Osteocyte (in vitro differentiated cells): ENCODE measurements around the gene CDK12. TPM values are rescaled to one million over a fixed set of nuclear protein-coding genes. Genes with fewer than 3 reads are reported as not detected.

Experiments
- DNase-seq: peaks from one replicate; pipeline ENCODE4 v3.0.0; 2021; ENCODE audit warnings: mixed read lengths; ENCODE audit not compliant: unreplicated experiment; ENCODE audit errors: extremely low spot score
- H3K27ac Mint-ChIP-seq: one replicate; pipeline ENCODE4 v1.8.0; 2021; ENCODE audit warnings: mild to moderate bottlenecking, mixed read lengths; ENCODE audit not compliant: unreplicated experiment
- H3K27me3 Mint-ChIP-seq: one replicate; pipeline ENCODE4 v1.8.0; 2021; ENCODE audit warnings: mixed read lengths; ENCODE audit not compliant: unreplicated experiment
- H3K36me3 Mint-ChIP-seq: one replicate; pipeline ENCODE4 v1.8.0; 2021; ENCODE audit warnings: mixed read lengths; ENCODE audit not compliant: unreplicated experiment
- H3K4me1 Mint-ChIP-seq: one replicate; pipeline ENCODE4 v1.8.0; 2021; ENCODE audit warnings: mixed read lengths; ENCODE audit not compliant: unreplicated experiment
- H3K4me3 Mint-ChIP-seq: one replicate; pipeline ENCODE4 v1.8.0; 2021; ENCODE audit warnings: mild to moderate bottlenecking, moderate library complexity, mixed read lengths; ENCODE audit not compliant: unreplicated experiment
- H3K9me3 Mint-ChIP-seq: one replicate; pipeline ENCODE4 v1.8.0; 2021; ENCODE audit warnings: mixed read lengths; ENCODE audit not compliant: unreplicated experiment
- total RNA-seq: library from RNA; stranded (reverse); gene quantifications from 2 replicates; pipeline ENCODE4 v1.2.1, GENCODE V29; 2021
- TF ChIP-seq, protein P1 (sequence below): fragments of 200-600 bp; sonication (generic); IDR thresholded peaks from 2 replicates; pipeline ENCODE4 v1.5.0; 2021; ENCODE audit warnings: antibody characterized with exemption, mild to moderate bottlenecking, moderate library complexity

Gene CDK12
- total RNA-seq, 1 donor from 2014 or later = 59.0 TPM

DNA sequence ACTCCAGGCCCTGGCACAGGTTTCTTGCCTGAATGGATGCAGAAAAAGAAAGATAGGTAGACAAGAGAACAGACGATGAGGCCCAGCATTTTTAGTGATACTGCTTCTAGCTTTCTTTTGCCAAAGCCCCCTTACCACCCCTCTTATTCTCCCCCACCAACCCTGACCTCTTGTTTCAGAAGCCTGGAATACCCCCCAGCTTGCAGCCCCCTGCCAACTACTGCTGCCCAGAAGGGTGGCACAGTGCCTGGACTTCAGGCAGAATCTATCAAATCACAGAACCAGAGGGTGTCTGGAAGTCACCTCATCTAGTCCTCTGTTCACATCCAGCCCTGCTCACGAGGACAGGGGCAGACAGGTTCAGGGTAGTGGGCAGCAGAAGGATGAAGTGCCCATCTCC is 110.8 kb downstream of the CDK12 start:
- Mint-ChIP-seq H3K4me3 (peak overlapping the region; percentile 52), H3K9me3 (peaks cover 7% of the 10 kb centered on the region), H3K4me1 (peaks cover 9% of the 10 kb centered on the region), H3K36me3 (peaks cover 18% of the 10 kb centered on the region), H3K27me3 (no peaks in the 10 kb centered on the region), H3K27ac (no peak overlapping the region)
- no peak for DNase-seq
- TF ChIP-seq, protein P1, sequence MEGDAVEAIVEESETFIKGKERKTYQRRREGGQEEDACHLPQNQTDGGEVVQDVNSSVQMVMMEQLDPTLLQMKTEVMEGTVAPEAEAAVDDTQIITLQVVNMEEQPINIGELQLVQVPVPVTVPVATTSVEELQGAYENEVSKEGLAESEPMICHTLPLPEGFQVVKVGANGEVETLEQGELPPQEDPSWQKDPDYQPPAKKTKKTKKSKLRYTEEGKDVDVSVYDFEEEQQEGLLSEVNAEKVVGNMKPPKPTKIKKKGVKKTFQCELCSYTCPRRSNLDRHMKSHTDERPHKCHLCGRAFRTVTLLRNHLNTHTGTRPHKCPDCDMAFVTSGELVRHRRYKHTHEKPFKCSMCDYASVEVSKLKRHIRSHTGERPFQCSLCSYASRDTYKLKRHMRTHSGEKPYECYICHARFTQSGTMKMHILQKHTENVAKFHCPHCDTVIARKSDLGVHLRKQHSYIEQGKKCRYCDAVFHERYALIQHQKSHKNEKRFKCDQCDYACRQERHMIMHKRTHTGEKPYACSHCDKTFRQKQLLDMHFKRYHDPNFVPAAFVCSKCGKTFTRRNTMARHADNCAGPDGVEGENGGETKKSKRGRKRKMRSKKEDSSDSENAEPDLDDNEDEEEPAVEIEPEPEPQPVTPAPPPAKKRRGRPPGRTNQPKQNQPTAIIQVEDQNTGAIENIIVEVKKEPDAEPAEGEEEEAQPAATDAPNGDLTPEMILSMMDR = no peak

DNA sequence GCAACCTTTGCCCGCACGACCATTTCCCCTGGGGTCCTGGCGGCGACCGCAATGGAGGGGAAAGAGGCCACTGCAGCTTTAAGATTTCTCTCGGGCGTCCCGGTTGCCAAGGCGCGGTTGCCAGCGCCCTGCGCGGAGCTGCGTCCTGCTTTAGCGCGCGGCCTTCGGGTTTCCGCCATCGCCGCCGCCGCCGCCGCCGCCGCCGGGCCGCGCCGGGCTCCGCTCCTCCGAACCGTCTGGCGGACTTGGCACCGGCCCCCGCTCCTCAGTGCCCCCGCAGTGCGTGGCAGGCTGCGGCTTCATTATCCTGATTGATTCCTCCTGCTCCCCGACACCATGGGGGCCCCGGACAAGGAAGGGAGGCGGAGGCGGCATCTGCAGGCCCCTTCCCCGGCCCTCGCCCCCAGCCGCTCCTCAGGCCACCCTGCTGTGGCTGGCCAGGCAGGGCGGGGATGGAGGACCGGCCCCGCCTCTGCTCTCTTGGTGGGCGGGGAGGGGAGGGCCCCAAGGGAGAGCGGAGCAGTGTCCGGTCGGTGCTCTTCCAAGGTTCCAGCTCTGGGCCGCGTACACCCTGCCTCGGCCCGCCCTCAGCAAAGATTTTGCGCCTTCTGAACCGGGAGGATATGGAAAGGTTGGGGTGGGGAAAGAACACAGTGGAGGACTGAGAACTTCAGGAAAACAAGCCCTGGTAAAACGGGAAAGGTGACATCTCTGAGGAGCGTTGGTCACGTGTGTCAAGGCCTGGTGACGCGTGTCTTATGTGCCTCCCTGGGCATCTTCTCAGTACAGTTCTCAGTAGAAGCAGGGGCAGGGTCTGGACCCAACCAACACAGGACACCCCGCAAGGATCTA is 112.4 kb downstream of the CDK12 start:
- Mint-ChIP-seq H3K27me3 (peaks cover 6% of the 10 kb centered on the region), H3K4me1 (peaks cover 9% of the 10 kb centered on the region), H3K9me3 (peaks cover 7% of the 10 kb centered on the region), H3K36me3 (peaks cover 13% of the 10 kb centered on the region), H3K4me3 (peak overlapping the region; percentile 78), H3K27ac (peak overlapping the region; percentile 40)
- TF ChIP-seq, protein P1 = no peak
- DNase-seq = peak; percentile 87

DNA sequence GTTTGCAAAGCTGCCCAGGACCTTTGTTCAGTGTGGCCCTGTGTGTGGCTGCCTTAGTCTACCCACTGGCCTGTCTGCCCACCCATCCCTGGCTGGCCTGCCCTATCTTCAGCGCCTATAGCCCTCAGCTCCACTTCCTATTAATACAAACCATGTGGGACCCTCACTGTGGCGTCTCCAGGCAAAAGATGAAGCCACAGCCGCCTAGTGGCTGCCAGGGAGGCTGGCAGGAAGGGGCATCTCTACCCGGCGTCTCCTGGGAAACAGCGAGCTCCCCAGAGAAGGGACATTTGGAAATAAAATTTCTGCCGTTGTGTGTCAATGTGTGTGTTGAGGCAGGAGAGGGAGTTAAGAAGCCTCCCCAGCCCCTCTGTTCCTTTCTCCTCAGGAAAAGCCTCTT is 114.9 kb downstream of the CDK12 start:
- H3K4me1 Mint-ChIP-seq = peaks cover 9% of the 10 kb centered on the region
- H3K27me3 Mint-ChIP-seq = peaks cover 21% of the 10 kb centered on the region
- TF ChIP-seq, protein P1 = peak; percentile 63
- no peak overlapping the region for H3K27ac Mint-ChIP-seq
- no peak overlapping the region for H3K4me3 Mint-ChIP-seq
- peaks cover 5% of the 10 kb centered on the region for H3K9me3 Mint-ChIP-seq
- no peak for DNase-seq
- peaks cover 6% of the 10 kb centered on the region for H3K36me3 Mint-ChIP-seq

DNA sequence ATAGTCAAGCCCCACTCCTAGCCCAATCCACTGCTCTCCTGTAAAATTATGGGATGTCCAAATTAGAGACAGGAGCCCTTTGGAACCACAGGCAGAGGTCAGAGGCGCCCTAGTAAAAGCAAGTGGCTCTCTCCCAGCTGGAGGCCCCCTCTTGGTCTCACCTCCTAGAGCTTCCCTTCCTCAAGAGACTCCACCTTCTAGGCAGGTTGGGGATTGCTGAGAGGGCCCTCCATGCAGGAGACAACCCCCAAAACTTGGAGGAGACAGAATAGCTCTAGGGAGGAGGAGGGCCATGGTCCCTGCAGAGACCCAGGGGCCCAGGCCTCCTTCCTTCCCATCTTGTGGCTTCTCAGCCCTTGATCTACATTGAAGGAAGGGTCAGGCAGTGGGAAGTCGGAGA is 117.0 kb downstream of the CDK12 start:
- no peak overlapping the region for H3K4me3 Mint-ChIP-seq

More for the DNA sequence above, 117.0 kb downstream of the CDK12 start:
- Mint-ChIP-seq H3K36me3 (no peaks in the 10 kb centered on the region), H3K4me1 (peaks cover 5% of the 10 kb centered on the region), H3K9me3 (no peaks in the 10 kb centered on the region), H3K27me3 (peaks cover 31% of the 10 kb centered on the region), H3K27ac (no peak overlapping the region)
- DNase-seq = no peak
- TF ChIP-seq, protein P1 = no peak
